Head of caudate nucleus (tissue), 42 donors: Measurements from ENCODE around the gene ANO9.

Source experiments
- DNase-seq, 42 donors: peaks; one replicate each; pipeline versions ENCODE4 v3.0.0 to v3.0.0-alpha.2; 2020 to 2021; ENCODE audit warnings: mixed read lengths in 7 of 42
- intact Hi-C: fragments of 100-400 bp; cut with DNase I; formaldehyde crosslinking; loops from one replicate; pipeline ENCODE4 v1.15.0; 2022

ANO9 gene

DNA sequence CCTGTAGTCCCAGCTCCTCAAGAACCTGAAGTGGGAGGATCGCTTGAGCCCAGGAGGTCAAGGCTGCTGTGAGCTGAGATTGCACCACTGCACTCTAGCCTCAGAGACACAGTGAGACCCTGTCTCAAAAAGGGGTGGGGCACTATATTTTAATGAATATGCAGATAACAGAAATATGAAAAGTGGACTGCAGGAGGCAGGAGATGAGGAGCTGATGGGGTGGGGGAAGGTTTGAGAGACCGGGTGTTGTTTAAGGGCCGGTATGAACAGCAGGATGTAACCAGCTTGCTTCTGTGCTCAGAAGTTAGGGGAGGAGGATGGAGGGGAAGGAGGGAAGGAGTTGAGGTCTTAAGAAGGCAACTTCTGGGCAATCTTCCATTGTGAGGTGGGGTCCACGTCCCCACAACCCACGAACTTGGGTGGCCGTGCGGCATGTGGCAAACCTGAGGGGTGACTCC, 73.8 kb downstream of the ANO9 start:
- no peak for DNase-seq
- intact Hi-C loops: no loop called here
